Stimulated activated CD4-positive, alpha-beta T cell treated with anti-CD3 and anti-CD28 coated beads, Interleukin-4, amount 100 ng/mL, for 48 hours (primary cell): ENCODE results near the gene LYPD6.

Source experiments
- DNase-seq, 2 donors: peaks; one replicate each; pipeline ENCODE4 v3.0.0-alpha.2; 2020; ENCODE audit warnings: low read depth in 2 of 2

LYPD6 gene

DNA sequence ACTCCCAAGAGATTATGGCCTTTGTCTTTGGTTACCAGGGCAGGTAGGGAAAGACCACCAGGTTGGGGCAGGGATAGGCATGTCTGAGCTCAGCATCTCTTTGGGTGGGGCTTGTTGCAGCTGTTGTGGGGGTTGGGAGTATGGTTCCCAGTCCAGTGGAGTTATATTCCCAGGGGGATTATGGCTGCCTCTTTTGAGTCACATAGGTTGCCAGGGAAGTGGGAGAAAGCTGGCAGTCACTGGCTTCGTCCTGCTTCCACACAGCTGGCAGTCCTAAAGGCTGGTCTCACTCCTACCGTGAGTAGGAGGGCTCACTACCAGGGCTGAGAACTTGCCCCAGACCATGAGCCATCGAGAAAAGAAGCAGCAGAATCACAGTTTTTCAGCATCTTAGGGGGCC, 79.1 kb downstream of the LYPD6 start:
- DNase-seq: no peak

DNA sequence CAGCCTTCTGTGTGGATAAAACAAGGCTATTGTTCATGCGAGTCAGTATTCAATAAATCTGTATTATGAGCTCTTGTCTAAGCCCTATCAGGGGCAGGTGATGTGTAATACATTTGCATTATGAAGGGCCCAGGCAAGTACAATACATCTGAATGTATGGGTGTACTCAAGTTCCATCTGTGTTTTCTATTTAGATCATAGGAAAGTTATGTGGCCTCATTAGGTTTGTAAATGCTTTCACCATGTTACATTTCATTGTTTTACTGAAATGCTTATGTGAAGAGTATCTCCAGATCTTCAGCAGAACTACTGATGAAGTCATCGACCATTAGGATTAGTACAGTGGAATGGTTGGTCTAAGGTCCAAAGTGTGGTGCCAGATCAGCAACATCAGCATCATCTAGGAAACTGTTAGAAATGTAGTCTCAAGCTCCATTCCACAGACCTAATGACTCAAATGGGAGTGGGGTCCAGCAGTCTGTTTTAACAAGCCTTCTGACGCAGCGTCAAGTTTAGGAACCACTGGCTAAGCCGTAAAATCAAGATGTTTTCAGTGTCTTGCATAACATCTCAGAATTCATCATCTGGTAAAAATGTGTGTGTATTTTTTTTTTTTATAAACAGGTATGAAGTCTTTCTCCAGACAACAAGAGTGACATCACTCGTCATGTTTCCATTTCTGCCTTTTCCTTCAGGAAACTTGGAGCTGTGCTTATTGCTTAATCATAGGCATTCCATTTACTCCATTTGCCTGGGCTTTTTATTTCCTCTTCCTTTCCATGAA, 80.5 kb downstream of the LYPD6 start:
- DNase-seq: no peak

DNA sequence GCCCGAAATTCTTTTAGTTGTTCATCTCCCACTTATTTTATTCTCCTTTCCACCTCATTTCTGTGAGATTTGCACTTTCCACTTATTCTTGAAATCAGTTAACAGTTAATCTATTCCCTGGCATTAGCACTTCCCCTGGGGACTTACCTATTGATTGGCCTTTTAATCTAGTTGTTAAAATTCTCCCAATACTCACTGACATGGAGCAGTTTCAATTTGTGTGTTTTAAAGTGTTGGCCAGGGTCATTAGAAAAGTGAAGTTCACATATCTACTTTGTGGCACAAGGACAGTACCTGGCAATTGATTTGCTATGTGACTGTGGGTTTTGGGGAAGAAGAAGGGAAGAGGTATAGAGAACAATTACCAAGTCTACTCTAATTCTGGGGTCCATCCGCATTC, 83.1 kb downstream of the LYPD6 start:
- DNase-seq: no peak

DNA sequence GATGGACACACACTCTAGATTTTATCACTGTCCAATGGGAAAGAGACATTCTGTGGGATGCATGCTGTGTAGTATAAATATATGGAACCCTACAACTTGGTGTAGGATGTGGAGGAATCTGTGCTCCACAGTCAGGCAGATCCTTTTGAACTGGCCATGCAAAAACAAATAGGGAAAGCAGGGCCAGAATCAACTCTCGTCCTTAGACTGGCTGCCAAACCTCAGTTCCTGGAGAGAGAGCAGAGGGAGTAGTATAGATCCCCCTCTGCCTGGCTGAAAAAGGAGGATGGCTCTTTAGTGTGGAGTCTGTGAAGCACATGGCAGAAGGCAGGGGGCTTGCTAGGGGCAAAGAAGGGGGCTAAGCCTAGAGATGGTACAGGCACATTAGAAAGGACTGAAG, 84.7 kb downstream of the LYPD6 start:
- no peak for DNase-seq

DNA sequence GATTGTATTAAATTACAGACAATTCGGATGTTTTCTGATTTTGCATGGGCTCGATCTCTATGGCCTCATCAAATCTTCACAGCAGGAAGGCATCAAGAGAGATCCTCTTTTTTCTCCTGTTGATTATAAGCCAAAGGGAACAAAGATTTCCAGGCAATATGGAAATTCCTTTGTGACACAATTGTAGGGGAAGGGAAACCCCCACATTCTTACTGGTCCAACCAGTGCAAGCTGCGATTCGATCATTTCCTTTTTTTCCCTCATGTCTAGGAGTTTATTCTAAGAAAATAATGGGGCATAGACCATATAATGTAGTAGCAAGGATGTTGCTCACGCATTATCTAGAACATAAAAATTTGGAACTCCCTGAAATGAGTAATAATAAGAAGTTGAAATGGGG, 87.7 kb downstream of the LYPD6 start:
- DNase-seq: no peak

DNA sequence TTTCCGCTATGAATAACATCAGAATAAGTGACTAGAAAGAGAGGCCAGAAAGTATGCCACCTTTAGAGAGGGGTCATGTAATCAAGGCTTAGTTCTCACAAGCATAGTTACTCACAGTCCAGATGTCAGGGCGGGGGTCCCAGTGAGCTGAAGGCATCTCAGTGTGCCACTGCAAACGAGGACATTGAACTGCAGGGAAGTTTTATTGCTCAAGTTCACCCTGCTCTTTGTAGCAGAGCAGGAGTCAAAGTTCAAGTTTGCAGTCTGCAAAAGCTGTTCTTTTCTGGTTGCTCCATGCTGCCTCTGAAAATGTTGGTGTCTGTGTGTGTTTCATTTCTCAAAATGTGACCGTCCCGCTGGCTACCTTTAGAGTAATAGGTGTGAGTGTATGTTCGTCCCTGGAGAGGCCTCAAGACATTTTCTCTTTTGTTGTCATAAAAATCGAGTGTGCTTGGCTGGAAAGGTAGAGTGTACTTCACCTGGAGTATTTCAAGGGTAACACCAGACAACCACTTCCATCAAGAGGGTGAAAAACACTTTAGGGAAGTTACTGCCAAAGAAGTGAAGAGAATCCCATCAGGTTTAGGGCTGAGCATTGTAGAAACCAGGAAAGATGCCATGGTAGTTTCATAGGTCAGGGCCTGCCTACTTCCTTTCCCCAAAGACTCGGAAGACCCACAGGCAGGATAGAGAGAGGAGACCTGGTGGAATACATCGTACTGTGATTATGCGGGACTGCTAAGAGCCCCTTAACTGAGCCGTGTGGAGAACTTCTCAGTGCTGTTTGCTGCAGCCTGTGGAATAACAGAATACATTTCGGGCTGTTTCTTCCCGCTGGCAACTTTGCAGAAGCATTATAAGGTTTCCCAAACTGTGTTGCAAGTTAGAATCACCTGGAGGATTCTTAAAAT, 89.9 kb downstream of the LYPD6 start:
- DNase-seq: no peak

DNA sequence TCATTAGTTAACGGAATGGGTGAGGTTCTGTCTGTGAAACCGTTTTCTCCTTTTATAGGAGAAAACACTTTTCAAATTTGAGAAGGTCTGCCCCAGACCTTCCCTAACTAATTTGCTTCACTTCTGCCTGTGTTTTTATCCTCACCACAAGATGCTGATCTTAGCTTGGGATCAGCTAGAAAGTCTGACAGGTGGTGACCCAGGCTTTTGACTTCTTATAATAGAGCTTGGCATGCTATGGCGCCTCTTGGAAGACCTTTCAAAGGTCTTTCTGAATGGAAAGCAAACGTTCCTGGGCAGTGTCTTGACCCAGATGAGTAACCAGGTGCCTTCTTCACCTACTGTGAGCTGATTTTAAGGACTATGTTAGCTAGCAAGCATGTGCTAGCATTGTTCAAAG, 91.4 kb downstream of the LYPD6 start:
- no peak for DNase-seq

DNA sequence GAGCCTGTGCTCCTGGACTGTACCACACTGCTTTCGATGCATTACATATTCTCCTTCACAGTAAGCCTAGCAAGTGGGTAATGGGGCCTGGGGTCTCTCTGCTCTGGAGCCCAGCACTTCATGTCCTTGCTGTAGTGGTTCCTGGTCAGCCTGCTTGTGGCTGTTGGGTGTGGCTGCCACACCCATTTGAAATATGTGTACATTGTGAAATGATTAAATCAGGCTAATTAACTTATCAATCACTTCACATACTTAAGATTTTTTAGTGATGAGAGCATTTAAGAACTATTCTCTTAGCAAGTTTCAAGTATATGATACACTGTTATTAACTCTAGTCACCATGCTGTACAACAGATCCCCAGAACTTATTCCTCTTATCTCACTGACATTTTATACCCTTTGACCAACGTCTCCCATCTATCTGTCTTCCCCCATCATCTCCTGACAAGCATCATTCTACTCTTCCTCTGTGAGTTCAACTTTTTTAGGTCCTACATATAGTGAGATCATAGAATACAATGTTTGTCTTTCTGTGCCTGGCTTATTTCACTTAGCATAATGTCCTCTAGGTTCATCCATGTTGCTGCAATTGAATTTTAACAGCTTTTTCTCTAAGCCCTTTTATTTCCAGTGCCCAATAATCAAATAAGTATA, 92.1 kb downstream of the LYPD6 start:
- DNase-seq: no peak

DNA sequence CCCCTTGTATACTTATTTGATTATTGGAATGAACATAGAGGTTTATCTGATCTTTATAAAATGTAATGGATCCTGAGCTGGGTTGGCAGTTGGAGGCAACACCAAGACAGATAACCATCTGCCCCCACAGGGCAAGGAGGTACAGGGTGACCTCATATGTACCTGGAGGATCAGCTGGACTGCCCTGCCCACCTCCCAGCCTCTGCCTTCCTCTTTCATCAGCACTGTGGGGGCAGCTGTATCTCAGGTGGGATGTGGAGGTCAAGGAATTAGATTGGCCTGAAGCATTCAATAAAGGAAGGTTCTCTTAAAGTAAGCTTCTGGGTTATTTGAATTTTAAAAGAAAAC, 92.6 kb downstream of the LYPD6 start:
- DNase-seq: no peak

DNA sequence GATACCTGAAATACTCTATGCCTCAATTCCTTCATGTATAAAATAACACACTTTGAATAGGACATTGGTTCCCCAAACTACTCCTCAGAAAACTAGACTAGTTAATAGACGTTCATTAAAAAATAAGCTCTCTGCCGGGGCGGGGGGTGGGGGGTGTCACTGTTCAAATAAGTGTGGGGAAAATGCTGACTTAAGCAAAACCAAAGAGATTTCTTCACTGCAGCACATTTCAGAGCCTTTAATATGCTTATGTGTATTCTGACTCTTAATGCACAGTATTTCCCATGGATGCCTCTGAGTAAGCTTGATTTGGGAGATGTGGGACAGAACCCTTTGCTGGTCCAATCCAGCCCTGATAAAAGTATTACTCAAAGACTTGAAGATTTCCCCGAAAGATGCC, 93.2 kb downstream of the LYPD6 start:
- no peak for DNase-seq

DNA sequence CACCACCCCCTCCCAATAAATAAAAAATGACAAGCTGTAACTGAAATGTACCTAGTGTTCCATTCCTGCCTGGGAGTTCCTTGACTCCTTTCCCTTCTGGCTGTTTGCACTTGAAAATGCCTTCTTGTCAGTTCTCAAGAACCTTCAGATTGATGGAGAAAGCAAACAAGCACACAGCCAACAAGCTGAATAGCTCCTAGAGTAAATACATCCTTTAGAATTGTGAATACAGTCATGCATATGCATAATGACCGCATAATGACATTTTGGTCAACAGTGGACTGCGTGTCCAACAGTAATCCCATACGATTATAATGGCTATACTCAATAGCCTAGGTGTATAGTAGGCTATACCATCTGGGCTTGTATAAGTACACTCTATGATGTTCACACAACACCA, 97.0 kb downstream of the LYPD6 start:
- no peak for DNase-seq

DNA sequence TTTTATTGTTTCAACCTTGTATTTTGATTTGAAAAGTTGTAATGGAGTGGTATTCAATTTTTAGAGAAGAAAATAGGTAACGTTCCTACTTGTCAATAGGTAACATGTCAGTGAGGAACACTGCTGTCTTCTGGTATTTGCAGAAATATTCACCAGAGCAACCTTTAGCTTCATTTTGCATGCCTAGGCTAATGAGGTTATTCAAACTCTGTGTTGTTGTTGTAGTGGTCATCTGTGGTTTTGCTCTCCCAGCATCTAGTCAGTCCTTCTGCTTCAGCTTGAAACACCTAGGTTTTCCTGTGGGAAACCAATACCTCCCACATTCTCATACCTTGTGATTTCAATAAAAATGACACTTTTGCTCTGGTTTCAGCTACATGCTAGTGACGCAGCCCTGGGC, 98.4 kb downstream of the LYPD6 start:
- DNase-seq: no peak

DNA sequence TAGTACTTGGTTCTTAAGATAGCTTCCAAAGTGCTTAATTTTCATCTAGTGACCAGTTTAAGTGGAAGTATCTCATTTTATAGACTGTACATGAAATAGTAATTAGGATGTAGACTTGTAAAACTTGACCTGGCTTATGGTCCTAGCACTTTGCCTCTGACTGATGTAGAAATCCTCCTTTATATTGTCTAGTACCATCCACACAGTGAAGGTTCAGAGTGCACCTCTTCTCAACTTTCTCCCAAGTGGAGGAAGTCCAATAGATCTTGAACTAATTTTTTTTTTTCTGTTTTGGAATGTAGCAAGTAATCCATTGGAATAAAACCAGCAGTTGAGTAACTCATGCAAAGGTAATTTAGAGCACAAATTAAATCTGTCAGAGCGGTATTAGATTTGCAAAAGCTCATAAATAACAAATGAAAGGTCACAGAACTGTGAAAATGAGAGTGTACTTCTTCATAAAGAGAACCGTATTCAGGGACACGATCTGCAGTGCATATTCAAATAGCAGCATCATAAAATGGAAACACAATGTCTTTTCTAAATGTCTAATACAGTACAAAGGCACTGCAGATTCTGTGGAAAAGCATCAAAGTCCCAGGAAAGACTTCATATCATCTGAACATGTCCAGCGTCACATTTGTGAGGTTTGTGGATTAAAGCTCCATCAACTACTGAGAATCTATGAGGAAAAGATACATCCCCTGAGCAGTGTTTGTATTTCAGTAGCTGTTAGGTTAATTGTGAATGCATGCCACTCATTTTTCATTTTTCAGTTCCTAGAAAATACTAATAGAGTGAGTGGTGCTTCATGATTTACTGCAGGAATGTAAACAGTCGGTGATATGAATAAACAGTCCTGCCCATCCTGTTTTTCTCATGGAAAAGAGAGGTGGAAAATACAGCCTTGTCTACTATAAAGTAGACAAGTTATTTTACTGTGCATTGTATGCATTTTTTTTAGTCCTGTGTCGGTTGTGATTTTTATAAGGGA, 100.7 kb downstream of the LYPD6 start:
- no peak for DNase-seq

DNA sequence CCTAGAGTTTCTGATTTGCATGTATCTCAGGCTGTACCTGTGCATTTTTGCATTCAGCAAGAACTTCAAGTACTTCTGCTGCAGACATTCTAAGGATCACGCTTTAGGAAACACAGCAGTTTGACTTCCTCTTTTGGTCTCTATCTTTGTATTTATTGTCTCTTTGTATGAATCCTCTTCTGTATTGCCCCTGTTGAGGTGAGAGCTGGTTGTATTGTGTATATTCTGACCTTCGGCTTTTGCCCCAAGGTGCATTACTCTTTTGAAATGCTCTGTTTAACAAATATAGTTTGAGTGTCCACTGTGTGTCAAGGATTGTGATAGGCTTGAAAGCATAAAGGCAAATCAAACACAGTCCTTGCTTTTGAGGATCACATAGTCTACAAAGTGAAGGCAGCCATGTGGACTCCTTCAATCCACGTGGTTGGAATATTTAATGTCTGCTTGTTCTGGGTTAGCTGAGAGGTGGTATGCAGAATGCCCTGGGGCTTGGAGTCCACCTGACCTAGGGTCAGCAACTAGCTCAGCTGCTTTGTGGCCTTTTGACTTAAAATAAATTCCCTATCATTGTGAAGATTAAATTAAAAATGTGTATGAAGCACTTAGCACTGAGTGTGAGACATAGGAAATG, 108.1 kb downstream of the LYPD6 start:
- DNase-seq: no peak

DNA sequence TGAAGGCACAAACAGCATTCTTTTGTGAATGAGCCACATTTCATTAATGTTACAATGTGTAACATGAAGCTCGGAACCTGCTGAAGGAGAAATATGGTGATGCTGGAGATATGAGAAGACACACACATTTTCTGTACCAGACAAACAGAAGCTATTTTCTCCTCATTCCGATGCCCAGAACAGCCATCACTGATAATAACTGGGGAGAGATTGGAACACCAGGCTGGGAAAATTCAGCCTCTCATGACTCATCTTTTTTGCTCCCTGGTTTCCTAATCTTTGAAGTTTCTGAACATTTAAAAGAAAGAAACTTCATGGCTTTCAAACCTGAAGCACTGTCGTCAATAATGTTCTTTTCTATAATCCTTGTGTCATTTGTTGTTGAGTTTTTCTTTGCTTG, 110.9 kb downstream of the LYPD6 start:
- no peak for DNase-seq

DNA sequence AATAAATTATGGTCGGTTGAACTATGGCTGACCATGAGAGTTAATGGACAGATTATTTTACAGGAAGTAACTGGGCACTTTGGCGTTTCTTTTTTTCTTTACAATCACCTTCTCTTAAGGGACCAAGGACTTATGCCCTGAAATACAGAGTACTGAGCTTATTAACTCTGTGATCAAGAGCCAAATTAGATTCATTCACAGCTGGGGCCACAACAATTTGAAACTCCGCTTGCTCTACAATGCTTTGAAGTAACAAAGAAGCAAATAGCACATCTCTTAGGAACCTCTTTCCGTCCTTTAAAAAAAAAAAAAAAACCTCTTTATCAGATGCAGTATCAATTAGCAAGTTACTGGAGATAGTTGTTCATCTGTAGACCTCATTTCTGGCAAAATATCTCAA, 112.0 kb downstream of the LYPD6 start:
- no peak for DNase-seq

DNA sequence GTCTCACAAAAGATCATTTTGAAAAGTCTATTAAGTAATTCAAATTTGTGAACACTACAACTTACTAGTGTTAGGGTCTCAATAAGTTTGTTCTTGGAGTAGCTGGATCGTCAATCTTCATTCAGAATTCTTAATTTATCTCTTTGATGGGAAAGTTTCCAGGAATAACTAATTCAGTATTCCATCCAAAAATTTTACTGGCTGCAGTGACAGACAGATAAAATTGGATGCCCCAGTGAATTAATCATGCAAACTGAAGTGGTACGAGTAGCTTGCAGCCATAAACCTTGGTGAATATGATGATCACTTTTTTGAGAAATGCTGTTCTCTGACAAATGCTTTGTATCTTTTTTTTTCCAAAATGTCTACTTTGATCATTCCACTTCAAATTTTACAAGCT, 112.8 kb downstream of the LYPD6 start:
- no peak for DNase-seq

DNA sequence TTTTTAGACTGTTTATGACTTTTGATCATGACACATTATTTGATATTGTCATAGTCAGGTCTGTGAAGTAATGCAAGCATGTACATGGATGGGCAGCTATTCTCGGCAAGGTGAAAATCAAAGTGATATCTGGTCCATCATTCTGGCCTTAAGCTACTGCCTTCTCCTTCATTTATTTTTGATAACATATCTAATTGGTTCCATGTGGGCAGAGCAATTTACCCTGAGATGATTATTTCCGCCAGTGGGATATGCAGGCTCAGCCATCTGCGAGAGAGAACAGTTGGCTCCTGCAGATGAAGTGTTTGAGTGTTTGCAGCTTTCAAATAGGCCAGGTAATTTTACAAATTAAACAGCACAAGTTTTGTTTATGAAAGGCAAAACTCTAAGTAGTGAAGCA, 116.4 kb downstream of the LYPD6 start:
- DNase-seq: no peak

DNA sequence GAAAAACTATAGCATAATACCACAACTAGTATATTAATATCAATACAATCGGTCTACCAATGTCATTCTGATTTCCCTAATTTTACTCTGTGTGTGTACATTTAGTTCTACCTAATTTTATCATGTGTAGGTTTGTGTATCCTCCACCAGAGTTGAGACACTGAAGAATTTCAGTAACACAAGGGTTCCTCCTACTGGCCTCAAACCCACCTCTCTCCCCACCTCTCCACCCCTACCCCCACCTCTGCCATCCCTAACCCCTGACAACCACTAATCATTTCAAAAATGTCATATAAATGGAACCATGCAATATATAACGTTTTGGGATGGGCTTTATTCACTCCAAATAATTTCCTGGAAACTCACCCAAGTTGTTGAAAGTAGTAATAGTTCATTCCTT, 117.9 kb downstream of the LYPD6 start:
- no peak for DNase-seq

DNA sequence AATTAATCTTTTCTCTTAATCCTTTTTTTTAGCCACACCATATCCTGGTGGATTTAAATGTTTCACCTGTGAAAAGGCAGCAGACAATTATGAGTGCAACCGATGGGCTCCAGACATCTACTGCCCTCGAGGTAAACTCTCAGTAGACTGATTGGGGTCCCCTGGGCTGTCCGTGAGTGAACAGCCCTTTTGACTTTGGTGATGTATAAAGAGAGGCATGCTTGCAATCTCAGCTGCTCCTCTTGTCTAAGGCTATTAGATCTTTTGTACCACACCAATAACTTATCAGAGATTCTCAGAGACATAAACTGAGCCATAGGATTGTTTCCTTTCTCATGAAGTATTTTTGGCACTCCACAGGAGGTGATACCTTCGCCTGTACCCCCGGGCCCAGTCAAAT, 118.6 kb downstream of the LYPD6 start:
- no peak for DNase-seq
